GM18861 (cell line): ENCODE results near the gene ALPK3.
"Not testable (repeated sequence)": the region's sequence is repeated elsewhere in the genome, so short reads cannot be mapped to it uniquely, and the experiment has no call there.

ENCODE experiments used
- ATAC-seq: cut with Tn5 transposase; IDR thresholded peaks from one replicate; pipeline ENCODE4 v1.9.1; 2021; ENCODE audit not compliant: unreplicated experiment

The ALPK3 gene

GRCh38 chr15:84840741-84841429 is 23.7 kb downstream of the ALPK3 start:
- ATAC-seq = no peak

- no peak for ATAC-seq
These were observed 25.6 kb downstream of the ALPK3 start for GRCh38 chr15:84842781-84843180.

DNA sequence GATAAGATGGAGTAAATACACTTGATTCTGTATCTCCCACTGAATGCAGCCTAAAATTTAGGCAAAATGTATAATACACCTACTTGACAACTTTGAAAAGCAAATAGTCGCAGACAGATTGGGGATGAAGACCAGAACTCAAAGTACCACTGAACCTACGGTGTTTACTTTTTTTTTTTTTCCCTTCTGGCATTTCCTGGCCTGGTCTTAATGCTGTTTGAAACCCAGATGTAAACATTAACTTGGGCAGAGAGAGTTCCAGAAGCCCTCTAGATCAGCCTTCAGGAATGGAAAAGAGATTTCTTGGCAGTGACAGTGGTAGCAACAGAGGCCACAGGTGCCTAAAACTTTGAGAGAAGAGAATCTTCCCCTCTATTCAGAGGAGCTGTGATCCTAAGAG is 27.8 kb downstream of the ALPK3 start:
- no peak for ATAC-seq

DNA sequence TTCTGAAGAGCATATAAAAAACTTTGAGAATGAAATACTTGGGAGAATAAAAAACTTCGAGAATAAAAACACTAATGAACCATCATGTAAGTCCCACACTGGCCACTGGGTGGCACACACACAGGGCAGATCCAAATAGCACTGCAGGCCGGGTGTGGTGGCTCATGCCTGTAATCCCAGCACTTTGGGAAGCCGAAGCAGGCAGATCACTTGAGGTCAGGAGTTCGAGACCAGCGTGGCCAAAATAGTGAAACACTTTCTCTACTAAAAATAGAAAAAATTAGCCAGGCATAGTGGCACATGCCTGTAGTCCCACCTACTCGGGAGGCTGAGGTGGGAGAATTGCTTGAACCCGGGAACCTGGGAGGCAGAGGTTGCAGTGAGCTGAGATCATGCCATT is 28.5 kb downstream of the ALPK3 start:
- ATAC-seq = not testable (repeated sequence)

DNA sequence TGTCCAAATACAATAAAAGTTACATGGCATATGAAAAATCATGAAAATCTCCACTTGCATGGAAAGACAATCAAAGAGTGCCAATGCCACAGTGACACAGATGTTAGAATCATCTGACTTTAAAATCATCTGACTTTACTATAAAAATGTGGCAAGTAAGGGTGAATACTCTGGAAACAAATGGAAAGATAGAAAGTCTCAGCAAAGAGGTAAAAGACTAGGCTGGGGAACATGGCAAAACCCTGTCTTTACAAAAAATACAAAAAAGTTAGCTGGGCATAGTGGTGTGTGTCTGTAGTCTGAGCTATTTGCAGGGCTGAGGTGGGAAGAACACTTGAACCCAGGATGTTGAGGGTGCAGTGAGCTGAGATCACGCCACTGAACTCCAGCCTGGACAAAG is 29.1 kb downstream of the ALPK3 start:
- no peak for ATAC-seq

DNA sequence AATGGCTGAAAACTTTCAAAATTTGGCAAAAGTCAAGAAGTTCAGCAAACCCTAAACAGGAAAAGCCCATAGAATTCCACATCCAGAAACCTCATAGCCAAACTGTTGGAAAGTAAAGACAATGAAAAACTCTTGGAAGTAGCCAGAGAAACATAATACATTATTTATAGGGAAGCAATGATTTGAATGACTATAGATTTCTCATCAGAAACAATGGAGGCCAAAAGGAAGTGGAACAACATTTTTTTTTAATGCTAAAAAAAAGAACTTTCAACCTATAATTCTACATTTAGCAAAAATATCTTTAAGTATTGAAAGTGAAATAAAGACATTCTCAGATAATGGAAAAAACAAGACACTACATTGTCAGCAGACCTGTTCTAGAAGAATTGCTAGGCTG is 30.2 kb downstream of the ALPK3 start:
- ATAC-seq = no peak

GRCh38 chr15:84852212-84852611 is 35.1 kb downstream of the ALPK3 start:
- no peak for ATAC-seq

DNA sequence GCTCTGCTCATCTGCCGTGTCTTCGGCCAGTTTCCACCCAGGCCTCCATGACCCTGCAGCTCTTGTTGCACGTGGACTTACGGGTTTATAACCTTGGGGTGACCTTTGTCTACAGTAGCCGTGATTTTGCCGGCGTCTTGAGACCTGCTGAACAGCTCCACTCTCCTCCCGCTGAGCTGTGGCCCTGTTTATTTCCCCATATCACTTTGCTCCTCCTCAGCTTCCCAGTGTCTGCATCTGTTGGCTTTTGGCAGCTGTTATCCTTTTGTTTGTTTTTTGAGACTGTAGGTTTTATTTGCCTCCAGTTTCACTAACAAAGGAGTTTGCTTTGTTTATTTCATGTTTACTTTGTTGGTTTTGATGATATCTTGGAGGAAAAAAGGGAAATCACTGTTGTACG is 38.0 kb downstream of the ALPK3 start:
- ATAC-seq = no peak

GRCh38 chr15:84855765-84856164 is 38.6 kb downstream of the ALPK3 start:
- ATAC-seq = no peak

GRCh38 chr15:84856731-84857417 is 39.7 kb downstream of the ALPK3 start:
- ATAC-seq = no peak

DNA sequence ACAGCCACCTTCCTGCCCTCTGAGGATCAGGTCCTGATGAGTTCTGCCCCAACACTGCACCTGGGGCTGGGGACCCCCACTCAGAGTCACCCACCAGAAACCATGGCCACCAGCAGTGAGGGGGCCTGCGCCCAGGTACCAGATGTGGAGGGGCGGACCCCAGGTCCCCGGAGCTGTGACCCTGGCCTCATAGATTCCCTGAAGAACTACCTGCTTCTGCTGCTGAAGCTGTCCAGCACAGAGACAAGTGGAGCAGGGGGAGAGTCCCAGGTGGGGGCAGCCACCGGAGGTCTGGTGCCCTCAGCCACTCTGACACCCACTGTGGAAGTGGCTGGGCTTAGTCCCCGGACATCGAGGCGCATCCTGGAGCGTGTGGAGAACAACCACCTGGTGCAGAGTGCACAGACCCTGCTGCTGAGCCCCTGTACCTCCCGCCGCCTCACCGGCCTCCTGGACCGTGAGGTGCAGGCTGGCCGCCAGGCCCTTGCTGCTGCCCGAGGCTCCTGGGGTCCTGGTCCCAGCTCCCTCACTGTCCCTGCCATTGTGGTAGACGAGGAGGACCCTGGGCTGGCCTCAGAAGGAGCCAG is 40.4 kb downstream of the ALPK3 start:
- no peak for ATAC-seq

GRCh38 chr15:84858231-84858630 is 41.1 kb downstream of the ALPK3 start:
- no peak for ATAC-seq

GRCh38 chr15:84859144-84859543 is 42.0 kb downstream of the ALPK3 start:
- ATAC-seq = no peak

GRCh38 chr15:84859651-84860050 is 42.5 kb downstream of the ALPK3 start:
- ATAC-seq = no peak

DNA sequence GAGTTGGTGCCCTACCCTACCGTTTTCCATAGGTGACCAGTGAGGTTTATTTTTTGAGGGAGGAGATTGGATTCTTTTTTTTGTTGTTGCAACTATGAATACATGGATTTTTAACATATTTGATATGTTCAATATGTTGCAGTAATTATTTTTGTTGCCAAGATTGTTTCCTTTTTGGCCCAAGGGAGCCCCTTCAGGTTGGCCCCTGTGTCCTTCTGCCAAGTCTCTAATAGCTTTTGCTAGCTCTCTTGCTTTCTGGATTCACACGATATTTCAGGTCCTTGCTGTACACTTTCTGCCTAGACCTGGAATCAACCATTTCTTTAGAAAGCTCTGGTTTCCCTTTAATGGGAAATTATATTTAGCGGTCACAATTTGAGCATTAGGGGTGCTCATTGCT is 44.6 kb downstream of the ALPK3 start:
- no peak for ATAC-seq

- no peak for ATAC-seq
These were observed 45.2 kb downstream of the ALPK3 start for GRCh38 chr15:84862214-84862975.

DNA sequence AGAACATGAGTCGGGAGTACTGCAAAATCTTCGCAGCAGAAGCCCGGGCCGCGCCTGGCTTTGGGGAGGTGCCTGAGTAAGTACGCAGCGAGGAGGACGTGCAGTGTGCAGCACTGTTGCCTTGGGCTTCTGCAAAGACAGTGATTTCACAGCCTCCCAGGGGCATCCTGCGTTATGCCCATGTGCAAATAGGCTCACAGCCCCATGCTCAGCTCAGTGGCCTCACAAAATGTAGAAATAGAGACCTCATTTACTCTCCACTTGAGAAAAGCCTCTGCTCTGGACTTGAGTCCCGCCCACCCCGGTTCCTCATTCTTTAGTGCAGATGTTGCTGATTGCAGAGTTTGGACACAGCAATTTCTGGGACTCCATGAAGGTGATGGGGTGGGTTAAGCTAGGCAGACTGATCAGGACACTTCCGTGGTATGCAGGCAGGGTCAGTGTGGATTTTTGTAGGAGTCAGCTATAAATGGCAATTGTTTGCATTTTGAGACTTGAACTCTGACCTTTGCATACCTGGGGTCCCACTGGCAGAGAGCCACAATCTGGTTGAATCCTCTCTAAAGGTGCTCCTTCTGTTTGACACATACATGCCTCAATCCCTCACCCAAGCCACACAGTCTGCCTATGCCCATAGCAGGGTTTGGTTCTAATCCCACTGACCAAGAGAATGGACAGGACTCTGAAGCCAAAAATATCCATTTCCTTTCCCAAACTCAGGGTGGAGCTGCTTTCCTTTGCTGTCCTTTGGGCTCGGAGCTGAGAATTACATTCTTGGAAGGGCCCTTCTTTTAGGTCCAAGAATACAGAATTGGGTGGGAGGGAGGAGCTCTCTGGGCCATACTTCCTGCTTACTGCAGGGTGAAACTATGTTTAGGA is 46.6 kb downstream of the ALPK3 start:
- ATAC-seq = no peak

GRCh38 chr15:84864444-84864795 is 47.3 kb downstream of the ALPK3 start:
- no peak for ATAC-seq

DNA sequence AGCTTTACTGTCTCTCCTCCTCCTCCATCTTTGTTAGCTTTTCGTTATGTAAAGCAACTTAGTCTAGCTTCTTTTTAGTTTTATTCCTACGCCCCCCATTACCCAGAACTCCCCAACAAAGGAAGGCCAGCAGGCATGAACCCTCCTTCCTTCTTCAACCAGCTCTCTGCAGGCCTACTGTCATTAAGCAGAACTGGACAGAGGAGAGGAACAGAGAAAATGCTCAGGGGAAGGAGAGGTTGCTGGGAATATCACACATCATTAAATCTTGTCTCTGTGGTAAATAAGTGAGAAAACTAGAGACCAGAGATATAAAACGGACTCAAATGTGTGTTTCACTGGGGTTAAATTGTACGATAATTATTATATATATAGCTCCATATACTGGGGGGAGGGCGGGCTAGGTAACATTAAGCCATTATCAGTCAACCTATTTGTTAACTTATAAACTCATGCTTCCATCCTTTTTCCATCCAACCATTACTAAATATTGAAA is 48.0 kb downstream of the ALPK3 start:
- no peak for ATAC-seq

- ATAC-seq = no peak
These were observed 51.1 kb downstream of the ALPK3 start for GRCh38 chr15:84868037-84868880.
